HepG2 (cell line): ENCODE results near the gene SLC9C2. TPM values are rescaled to one million over a fixed set of nuclear protein-coding genes. Genes with fewer than 3 reads are reported as not detected.

Experiments used
- ATAC-seq: fragments of 200-7000 bp; cut with Tn5 transposase; 3 replicates; pipeline ENCODE4 v1.9.1; 2020; ENCODE audit warnings: mild to moderate bottlenecking, moderate library complexity
- BruUV-seq: library from RNA; stranded (reverse); fragments of 400-500 nt; replicated peaks from 2 replicates; lab custom pipeline; 2021; lab: Mats Ljungman, UMichigan
- CTCF ChIA-PET: fragments of 300-600 bp; formaldehyde crosslinking; extraction: SDS; loops from one replicate; lab custom pipeline; 2021; ENCODE audit warnings: low total read pairs, inconsistent platforms, low intra/inter-chr PET ratio; lab: Yijun Ruan, JAX
- POLR2A ChIA-PET: fragments of 350-600 bp; sonication (Branson Sonifier 250); formaldehyde crosslinking; loops from one replicate; lab custom pipeline; 2020; ENCODE audit warnings: antibody characterized with exemption, inconsistent platforms; lab: Yijun Ruan, JAX
- DNase-seq: peaks from one replicate; pipeline ENCODE4 v3.0.0-alpha.2; 2015; ENCODE audit warnings: low spot score
- FAIRE-seq: peaks from 3 replicates; lab custom pipeline; 2011; peaks lifted over from hg19 to GRCh38; lab: Jason Lieb, UNC
- H2AFZ ChIP-seq: one replicate; pipeline ENCODE4 v1.6.1; 2011; ENCODE audit warnings: low read length, inconsistent platforms
- H3K27ac ChIP-seq: fragments of 300-600 bp; 3 replicates; pipeline ENCODE4 v1.8.0; 2011; ENCODE audit warnings: mixed run types, mild to moderate bottlenecking, mixed read lengths, low read length, inconsistent platforms; ENCODE audit not compliant: insufficient read depth; ENCODE audit errors: extremely low read length
- H3K27me3 ChIP-seq, 2 experiments: fragments of 200-600 bp in 1 of 2; 2 replicates in 1 of 2; 3 replicates in 1 of 2; pipeline versions ENCODE4 v1.6.0 to v1.8.0; 2011; ENCODE audit warnings: low read length in 2 of 2, mild to moderate bottlenecking in 2 of 2, moderate library complexity in 2 of 2, inconsistent platforms in 1 of 2; ENCODE audit not compliant: insufficient read depth in 2 of 2, control insufficient read depth in 1 of 2
- H3K36me3 ChIP-seq, 2 experiments: fragments of 200-600 bp in 1 of 2; replicated peaks in 1 of 2; 2 replicates in 1 of 2; 3 replicates in 1 of 2; pipeline versions ENCODE4 v1.5.1 to v1.8.0; 2011; ENCODE audit warnings: low read length in 2 of 2, inconsistent platforms in 1 of 2; ENCODE audit not compliant: insufficient read depth in 2 of 2, control insufficient read depth in 1 of 2
- H3K4me1 ChIP-seq: 2 replicates; pipeline ENCODE4 v1.5.1; 2012; ENCODE audit warnings: low read length, inconsistent platforms; ENCODE audit not compliant: insufficient read depth
- H3K4me2 ChIP-seq: 2 replicates; pipeline ENCODE4 v1.6.0; 2011; ENCODE audit warnings: low read depth, low read length, inconsistent platforms
- H3K4me3 ChIP-seq, 3 experiments: fragments of 200-600 bp in 1 of 3; sonication (generic), shearing (Covaris generic) in 1 of 3; replicated peaks in 1 of 3; 2 replicates each; pipeline ENCODE4 v1.5.1; 2011 to 2016; ENCODE audit warnings: low read length in 3 of 3, inconsistent platforms in 2 of 3, low read depth in 2 of 3, mild to moderate bottlenecking in 2 of 3, control low read depth in 1 of 3, mixed read lengths in 1 of 3; ENCODE audit not compliant: insufficient read depth in 1 of 3
- H3K79me2 ChIP-seq: one replicate; pipeline ENCODE4 v1.6.1; 2011; ENCODE audit warnings: low read length, inconsistent platforms; ENCODE audit not compliant: insufficient read depth
- H3K9ac ChIP-seq: 2 replicates; pipeline ENCODE4 v1.6.0; 2011; ENCODE audit warnings: mild to moderate bottlenecking, low read depth, low read length, inconsistent platforms; ENCODE audit not compliant: insufficient read depth
- H3K9me3 ChIP-seq: 2 replicates; pipeline ENCODE4 v1.5.1; 2012; ENCODE audit warnings: mild to moderate bottlenecking, low read length
- H4K20me1 ChIP-seq: 2 replicates; pipeline ENCODE4 v1.6.0; 2011; ENCODE audit warnings: inconsistent platforms, mild to moderate bottlenecking, low read length, moderate library complexity; ENCODE audit not compliant: insufficient read depth
- ASH2L ChIP-seq: fragments of 300-600, 200-600 bp; sonication (generic); IDR thresholded peaks from 2 replicates; pipeline ENCODE4 v1.7.0; 2017; ENCODE audit warnings: low read depth, mild to moderate bottlenecking, moderate library complexity, mixed read lengths, low read length; ENCODE audit not compliant: insufficient read length
- HNRNPLL ChIP-seq: fragments of 200-400 bp; formaldehyde crosslinking; IDR thresholded peaks from 2 replicates; pipeline ENCODE4 v1.6.1; 2017; ENCODE audit warnings: mild to moderate bottlenecking, low read depth, low read length; ENCODE audit not compliant: poor library complexity, severe bottlenecking
- KLF9 ChIP-seq: IDR thresholded peaks from 2 replicates; pipeline ENCODE4 v1.6.1; 2016; ENCODE audit warnings: low read depth
- ZBTB33 ChIP-seq: sonication (generic); formaldehyde crosslinking; IDR thresholded peaks from 2 replicates; pipeline ENCODE4 v1.4.0; 2020; ENCODE audit warnings: missing genetic modification reagents
- ZBTB39 ChIP-seq: sonication (generic); formaldehyde crosslinking; IDR thresholded peaks from 2 replicates; pipeline ENCODE4 v1.5.0; 2020; ENCODE audit warnings: missing genetic modification reagents
- ZFP36 ChIP-seq: fragments of 150-350 bp; IDR thresholded peaks from 2 replicates; pipeline ENCODE4 v1.6.1; 2018; ENCODE audit warnings: borderline replicate concordance, low read length, low read depth; ENCODE audit not compliant: partially characterized antibody
- ZFP36L1 ChIP-seq: sonication (generic); formaldehyde crosslinking; IDR thresholded peaks from 2 replicates; pipeline ENCODE4 v1.8.0; 2022; ENCODE audit warnings: mild to moderate bottlenecking, missing genetic modification reagents, moderate library complexity
- ZHX1 ChIP-seq: sonication (generic); formaldehyde crosslinking; IDR thresholded peaks from 2 replicates; pipeline ENCODE4 v1.8.1; 2022; ENCODE audit warnings: low read depth, mild to moderate bottlenecking, missing genetic modification reagents
- ZNF260 ChIP-seq: sonication (generic); formaldehyde crosslinking; IDR thresholded peaks from 2 replicates; pipeline ENCODE4 v1.4.0; 2020; ENCODE audit warnings: missing genetic modification reagents, low read depth, mild to moderate bottlenecking, borderline replicate concordance
- ZNF496 ChIP-seq: sonication (generic); formaldehyde crosslinking; IDR thresholded peaks from 2 replicates; pipeline ENCODE4 v1.8.1; 2023; ENCODE audit warnings: mild to moderate bottlenecking, moderate library complexity, missing genetic modification reagents; ENCODE audit not compliant: insufficient replicate concordance
- ZNF720 ChIP-seq: sonication (generic); formaldehyde crosslinking; IDR thresholded peaks from 2 replicates; pipeline ENCODE4 v1.4.0; 2020; ENCODE audit warnings: missing genetic modification reagents
- ZNF780A ChIP-seq: sonication (generic); formaldehyde crosslinking; IDR thresholded peaks from 2 replicates; pipeline ENCODE4 v1.8.0; 2022; ENCODE audit warnings: mild to moderate bottlenecking, missing genetic modification reagents, moderate library complexity
- ZNF792 ChIP-seq: IDR thresholded peaks from 2 replicates; pipeline ENCODE4 v1.6.1; 2016
- ZSCAN9 ChIP-seq: IDR thresholded peaks from 2 replicates; pipeline ENCODE4 v1.6.1; 2016; ENCODE audit warnings: borderline replicate concordance
- WGBS: methylation state at CpG from one replicate; pipeline ENCODE4 v1.1.6; 2017; ENCODE audit warnings: low lambda C conversion rate; 5-methylcytosine and 5-hydroxymethylcytosine counted together
- in situ Hi-C: cut with HindIII; loops from 2 replicates; pipeline ENCODE4 v1.10.0; 2017; ENCODE audit warnings: low pct_unique_long_range_greater_than_20kb; ENCODE audit not compliant: extremely low pct_ligation_motif_present
- intact Hi-C: fragments of 100-400 bp; cut with micrococcal nuclease; formaldehyde crosslinking; loops from one replicate; pipeline ENCODE4 v1.10.0; 2022; ENCODE audit not compliant: unreplicated experiment
- polyA plus RNA-seq, 8 experiments: library from polyadenylated mRNA; depleted of rRNA in 3 of 8; stranded (reverse) in 7 of 8; unstranded in 1 of 8; fragments of >200 nt; fragmentation: Illumina TruSeq in 4 of 8; extraction: Trizol in 4 of 8; gene quantifications; 2 replicates each; pipeline versions ENCODE4 v1.2.1 to v1.2.3, GENCODE V29; 2011 to 2016; ENCODE audit warnings: low read depth in 4 of 8, missing spikeins in 1 of 8, mixed read lengths in 1 of 8; ENCODE audit not compliant: insufficient read depth in 1 of 8
- total RNA-seq, 5 experiments: library from RNA; depleted of rRNA; stranded (reverse); fragments of >200 nt; fragmentation: Illumina TruSeq; extraction: Trizol; gene quantifications; 2 replicates each; pipeline ENCODE4 v1.2.3, GENCODE V29; 2016; ENCODE audit warnings: low read depth in 1 of 5

Gene SLC9C2
- total and polyA plus RNA-seq, 2 of the 13 experiments (the other 11 are each of a cell fraction or from before 2014, with no cell fraction given), result 0.03 TPM; not detected in 1

DNA sequence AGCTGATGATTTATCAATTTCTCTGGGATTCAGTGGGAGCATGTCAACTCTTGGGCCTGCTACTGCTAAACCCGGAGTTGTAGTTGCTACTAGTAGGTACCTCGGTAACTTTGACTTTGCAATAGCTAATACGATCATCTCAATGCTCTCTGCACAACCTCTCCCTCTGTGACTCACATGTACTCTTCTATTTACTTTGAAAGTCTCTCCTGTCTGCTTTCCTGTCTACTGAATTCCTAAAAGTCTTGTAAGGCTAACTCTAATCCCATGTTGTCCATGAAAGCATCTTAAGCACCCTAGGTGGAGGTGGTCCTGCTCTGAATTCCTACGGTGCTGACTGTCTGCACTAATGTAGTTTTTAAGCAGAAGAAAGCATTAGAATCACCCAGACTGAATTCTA, 29.3 kb downstream of the SLC9C2 start:
- no peaks in the 10 kb centered on the region for H3K4me1 ChIP-seq
- H3K9me3 ChIP-seq, result no peaks in the 10 kb centered on the region
- no peaks in the 10 kb centered on the region for H3K36me3 ChIP-seq
- CTCF ChIA-PET, result no interaction called here
- no peak overlapping the region for H3K4me2 ChIP-seq
- H3K4me3 ChIP-seq, result no peak overlapping the region
- in situ Hi-C loops, result no loop called here
- intact Hi-C loops, result no loop called here
- DNase-seq, result no peak
- H3K79me2 ChIP-seq, result no peaks in the 10 kb centered on the region
- BruUV-seq, result no TSS peak
- POLR2A ChIA-PET, result no interaction called here
- H3K27ac ChIP-seq, result no peak overlapping the region
- no peak overlapping the region for H3K9ac ChIP-seq
- no peaks in the 10 kb centered on the region for H4K20me1 ChIP-seq
- no peak overlapping the region for H2AFZ ChIP-seq
- TF ChIP-seq HNRNPLL (no peak), ZFP36L1 (CRISPR knock-in tag) (no peak), ZFP36 (no peak), ZHX1 (CRISPR knock-in tag) (no peak), ZNF260 (CRISPR knock-in tag) (no peak), ZNF780A (CRISPR knock-in tag) (no peak), KLF9 (CRISPR knock-in tag) (no peak), ZNF720 (CRISPR knock-in tag) (no peak), ZNF496 (no peak), ZSCAN9 (CRISPR knock-in tag) (no peak), ZBTB39 (CRISPR knock-in tag) (no peak), ZBTB33 (CRISPR knock-in tag) (no peak), ZNF792 (CRISPR knock-in tag) (no peak), ASH2L (no peak)
- ATAC-seq, result no peak
- no peak for FAIRE-seq
- peaks cover 0 to 11% of the 10 kb centered on the region in 2 experiments; a peak in 3 of 5 replicates for H3K27me3 ChIP-seq
- WGBS, result 10% methylated on average over 4 of the region's 4 CpGs
